ENCODE measurements around the gene HS3ST6. TPM values are rescaled to one million over a fixed set of nuclear protein-coding genes. Genes with fewer than 3 reads are reported as not detected.

Gene HS3ST6
- total RNA-seq, 1 experiment from 2014 or later, result not detected

DNA sequence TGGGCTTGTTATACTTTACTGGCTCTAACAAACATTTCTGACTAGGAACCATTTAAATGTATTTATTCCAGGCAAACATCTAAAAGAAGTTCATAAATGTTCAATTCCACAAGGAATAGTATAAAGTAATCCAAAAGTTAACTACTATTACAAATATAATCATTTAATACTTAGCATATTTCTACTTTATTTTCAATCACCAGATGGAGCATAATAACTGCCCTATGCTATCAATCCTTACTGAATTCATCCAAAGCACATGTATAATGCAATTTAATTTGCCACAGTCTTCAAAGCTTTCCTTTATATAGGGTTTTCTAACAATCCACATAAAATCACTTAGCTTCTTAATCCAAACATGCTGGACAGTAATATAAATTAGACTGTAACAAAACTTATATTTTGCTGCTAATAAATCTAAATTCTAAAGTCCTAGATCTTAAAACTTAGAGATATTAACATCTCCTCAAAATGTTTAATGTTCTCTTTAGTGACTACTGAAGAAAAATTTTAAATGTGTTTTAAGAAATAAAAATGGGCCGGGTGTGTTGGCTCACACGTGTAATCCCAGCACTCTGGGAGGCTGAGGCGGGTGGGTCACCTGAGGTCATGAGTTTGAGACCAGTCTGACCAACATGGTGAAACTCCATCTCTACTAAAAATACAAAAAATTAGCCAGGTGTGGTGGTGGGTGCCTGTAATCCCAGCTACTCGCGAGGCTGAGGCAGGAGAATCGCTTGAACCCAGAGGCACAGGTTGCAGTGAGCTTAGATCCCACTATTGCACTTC is 52.1 kb downstream of the HS3ST6 start:
- ATAC-seq (no peak), DNase-seq (ENCODE audit: low read depth, low spot score) (no peak)
- TF ChIP-seq, protein P1, sequence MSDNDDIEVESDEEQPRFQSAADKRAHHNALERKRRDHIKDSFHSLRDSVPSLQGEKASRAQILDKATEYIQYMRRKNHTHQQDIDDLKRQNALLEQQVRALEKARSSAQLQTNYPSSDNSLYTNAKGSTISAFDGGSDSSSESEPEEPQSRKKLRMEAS (IDR thresholded peaks at IDR 0.05), result no peak
- TF ChIP-seq RAD21 (IDR thresholded peaks at IDR 0.05; ENCODE audit: low read depth), result peak; percentile 52; the same call in 1 of the 2 replicates
- TF ChIP-seq CTCF (IDR thresholded peaks at IDR 0.05 in 2 of 3, conservative IDR thresholded peaks at IDR 0.05 in 1 of 3; ENCODE audit: borderline replicate concordance in 1 of 3, insufficient read depth in 1 of 3, low read depth in 2 of 3, low read length in 2 of 3), result peak in 1 of 3 experiments; percentile 46; a peak in 1 of 6 replicates
- Histone ChIP-seq H2AFZ (ENCODE audit: low read depth, low read length, poor library complexity, severe bottlenecking) (no peak overlapping the region), H3K27me3 (ENCODE audit: insufficient read depth, low read length) (no peaks in the 10 kb centered on the region), H3K36me3 (ENCODE audit: control insufficient read depth in 1 of 2, insufficient read depth in 2 of 2, low read length in 2 of 2) (no peaks in the 10 kb centered on the region), H3K9me3 (ENCODE audit: control insufficient read depth in 1 of 2, insufficient read depth in 1 of 2, low read depth in 1 of 2, low read length in 2 of 2) (no peaks in the 10 kb centered on the region), H3K4me3 (replicated peaks in 1 of 2; ENCODE audit: low read depth in 1 of 2, low read length in 2 of 2) (no peak overlapping the region), H4K20me1 (ENCODE audit: insufficient read depth) (no peaks in the 10 kb centered on the region), H3K4me2 (ENCODE audit: low read length) (no peak overlapping the region), H3K27ac (ENCODE audit: low read depth, low read length) (no peak overlapping the region), H3K9me2 (ENCODE audit: insufficient read depth) (no peaks in the 10 kb centered on the region), H3K4me1 (ENCODE audit: control insufficient read depth in 1 of 2, insufficient read depth in 2 of 2, low read length in 2 of 2) (peaks cover 9 to 16% of the 10 kb centered on the region in 2 experiments), H3K9ac (ENCODE audit: low read length) (no peak overlapping the region), H3K79me2 (ENCODE audit: insufficient read depth, low read length) (no peaks in the 10 kb centered on the region)
- intact Hi-C loops (cut with micrococcal nuclease), result loop anchor here (2.0 kb wide), 1 partner anchor 275 kb away; no protein-coding TSS in a partner anchor
- CTCF ChIA-PET, result interaction anchor here (1.3 kb wide), 2 partner anchors 66 to 274 kb away, joined by 3 to 4 read pairs; no protein-coding TSS in a partner anchor
- POLR2A ChIA-PET, result interaction anchor here (1.0 to 2.9 kb wide), 3 partner anchors 66 to 288 kb away, joined by 3 to 12 read pairs (median 6); no protein-coding TSS in a partner anchor
- RAD21 ChIA-PET (ENCODE audit: low non-redundant PET in 1 of 2, low total read pairs in 2 of 2, uncharacterized antibody in 2 of 2, unreplicated experiment in 2 of 2), result no interaction called here
- no TSS peak for BruUV-seq (replicated peaks)
